Ovary (tissue), 9 donors: ENCODE results near the gene GPSM3. TPM values are rescaled to one million over a fixed set of nuclear protein-coding genes. Genes with fewer than 3 reads are reported as not detected.

ENCODE experiments used
- DNase-seq, 5 donors: peaks; one replicate each; pipeline ENCODE4 v3.0.0-alpha.2; 2019 to 2020
- H3K27ac ChIP-seq, 2 donors: fragments of 200-600 bp; one replicate each; pipeline versions ENCODE4 v1.5.1 to v1.8.0; 2019 to 2022
- H3K27me3 ChIP-seq: fragments of 200-600 bp; one replicate; pipeline ENCODE4 v1.8.0; 2022
- H3K36me3 ChIP-seq: fragments of 200-600 bp; sonication (generic); one replicate; pipeline ENCODE4 v1.5.1; 2019
- H3K4me1 ChIP-seq: one replicate; pipeline ENCODE4 v1.8.1; 2013; ENCODE audit warnings: mild to moderate bottlenecking, moderate library complexity; ENCODE audit not compliant: insufficient read depth
- H3K4me3 ChIP-seq: fragments of 200-600 bp; sonication (generic); one replicate; pipeline ENCODE4 v1.5.1; 2017
- H3K9me3 ChIP-seq, 2 donors: fragments of 200-600 bp in 1 of 2; sonication (generic) in 1 of 2; one replicate each; pipeline versions ENCODE4 v1.5.1 to v1.8.1; 2013 to 2019; ENCODE audit warnings: mild to moderate bottlenecking in 1 of 2, moderate library complexity in 1 of 2
- CTCF ChIP-seq, 3 donors: fragments of 450-650 bp in 2 of 3; fragments of 200-600 bp in 1 of 3; IDR thresholded peaks; one replicate each; pipeline versions ENCODE4 v1.5.1 to v1.8.0; 2016 to 2022; ENCODE audit warnings: antibody characterized with exemption in 3 of 3, mild to moderate bottlenecking in 1 of 3
- EP300 ChIP-seq: sonication (generic); formaldehyde crosslinking; IDR thresholded peaks from one replicate; pipeline ENCODE4 v1.6.1; 2017; ENCODE audit warnings: antibody characterized with exemption
- POLR2A ChIP-seq: fragments of 450-650 bp; IDR thresholded peaks from one replicate; pipeline ENCODE4 v1.6.1; 2017; ENCODE audit warnings: antibody characterized with exemption, mild to moderate bottlenecking, moderate library complexity
- WGBS, 3 donors: extraction: QIAGEN DNeasy Blood & Tissue Kit in 1 of 3; methylation state at CpG; one replicate each; pipeline versions ENCODE4 v1.1.5 to v1.1.7; 2013 to 2017; 5-methylcytosine and 5-hydroxymethylcytosine counted together
- intact Hi-C, 4 donors: fragments of 100-400 bp; cut with DNase I; formaldehyde crosslinking; loops; one replicate each; pipeline versions ENCODE4 v1.11.0 to v1.15.1; 2022 to 2023
- polyA plus RNA-seq, 2 donors: library from polyadenylated mRNA; stranded (reverse); fragments of 200-250 nt in 1 of 2; fragments of 350-450 nt in 1 of 2; fragmentation: Illumina TruSeq in 1 of 2; extraction: RNeasy Lipid Tissue Mini Kit (QIAGEN cat#74804) in 1 of 2; gene quantifications; one replicate each; pipeline ENCODE4 v1.2.3, GENCODE V29; 2013 to 2014
- total RNA-seq, 7 donors: library from RNA; depleted of rRNA in 2 of 7; stranded (reverse); fragments of >200 nt in 2 of 7; fragmentation: NEBNext Ultra II Directional in 3 of 7; extraction: Animal tissue kit (Norgen Biotek cat#: 25700) in 3 of 7; gene quantifications; one replicate each; pipeline versions ENCODE4 v1.1.0 to v1.2.4, GENCODE V29; 2016 to 2023
- donor health status: DM: no; HTN: no; CAD: no; lungs with moderate emphysema.
- donor health status: DM: no; HTN: no; CAD: no.
- donor health status: Bipolar disorder and iron deficiency.
- donor health status: DM: yes; HTN: yes; CAD: no.
- donor health status: DM: no; HTN: no; CAD: no.
- donor health status: DM: yes; HTN: yes; CAD: no.

Gene GPSM3
- total and polyA plus RNA-seq, 9 donors, result 3.1 to 8.7 (median 5.2) TPM

GRCh38 chr6:32168350-32168749 is 24.1 kb downstream of the GPSM3 start:
- intact Hi-C loops, result no loop called here
- Histone ChIP-seq H3K4me1 (no peaks in the 10 kb centered on the region), H3K36me3 (no peaks in the 10 kb centered on the region), H3K4me3 (no peak overlapping the region), H3K27me3 (no peaks in the 10 kb centered on the region), H3K27ac (no peak overlapping the region), H3K9me3 (no peaks in the 10 kb centered on the region)
- 59 to 67% (median 59%) methylated on average over 2 of the region's 2 CpGs for WGBS, 3 donors
- no peak for TF ChIP-seq EP300
- TF ChIP-seq CTCF (IDR thresholded peaks at IDR 0.05), result no peak
- TF ChIP-seq POLR2A, result no peak
- peak in 1 of 5 donors; percentile 34 for DNase-seq

GRCh38 chr6:32167761-32168262 is 24.6 kb downstream of the GPSM3 start:
- Histone ChIP-seq H3K4me1 (no peaks in the 10 kb centered on the region), H3K27me3 (no peaks in the 10 kb centered on the region), H3K4me3 (no peak overlapping the region), H3K27ac (no peak overlapping the region), H3K36me3 (no peaks in the 10 kb centered on the region), H3K9me3 (no peaks in the 10 kb centered on the region)
- WGBS, 3 donors, result 44 to 63% (median 46%) methylated on average over 6 of the region's 6 CpGs
- TF ChIP-seq EP300, result no peak
- TF ChIP-seq CTCF (IDR thresholded peaks at IDR 0.05), result no peak
- no peak for TF ChIP-seq POLR2A
- intact Hi-C loops, result no loop called here
- peak in 1 of 5 donors; percentile 20 for DNase-seq

- Histone ChIP-seq H3K27me3 (no peaks in the 10 kb centered on the region), H3K36me3 (no peaks in the 10 kb centered on the region), H3K9me3 (no peaks in the 10 kb centered on the region), H3K4me3 (no peak overlapping the region), H3K4me1 (no peaks in the 10 kb centered on the region), H3K27ac (no peak overlapping the region)
- intact Hi-C loops, result no loop called here
- peak in 1 of 5 donors; percentile 37 for DNase-seq
- no peak for TF ChIP-seq CTCF (IDR thresholded peaks at IDR 0.05)
- TF ChIP-seq EP300, result no peak
- TF ChIP-seq POLR2A, result no peak
- WGBS, 3 donors, result 79 to 82% (median 80%) methylated on average over 32 of the region's 32 CpGs
These were observed 25.2 kb downstream of the GPSM3 start for GRCh38 chr6:32167154-32167760.

DNA sequence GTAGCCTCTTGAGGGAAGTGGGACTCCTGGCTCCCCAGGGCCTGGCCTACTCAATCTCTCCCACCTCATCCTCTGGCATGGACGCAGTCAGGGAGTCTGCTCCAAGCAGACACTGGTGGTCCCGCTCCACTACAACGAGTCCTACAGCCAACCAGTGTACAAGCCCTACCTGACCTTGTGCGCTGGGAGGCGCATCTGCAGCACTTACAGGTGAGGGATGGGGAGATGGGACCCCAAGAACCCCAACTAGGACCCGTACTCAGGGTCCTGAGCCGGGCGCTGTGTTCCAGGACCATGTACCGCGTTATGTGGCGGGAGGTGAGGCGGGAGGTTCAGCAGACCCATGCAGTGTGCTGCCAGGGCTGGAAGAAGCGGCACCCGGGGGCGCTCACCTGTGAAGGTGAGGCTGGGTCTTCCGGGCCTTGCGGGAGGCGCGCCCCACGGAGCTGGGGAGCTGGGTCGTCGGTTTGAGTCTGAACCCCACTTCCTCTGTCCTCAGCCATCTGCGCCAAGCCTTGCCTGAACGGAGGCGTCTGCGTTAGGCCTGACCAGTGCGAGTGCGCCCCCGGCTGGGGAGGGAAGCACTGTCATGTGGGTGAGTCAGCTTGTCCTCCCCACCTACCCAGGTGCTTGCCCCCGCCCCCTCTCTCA is 25.9 kb downstream of the GPSM3 start:
- H3K4me3 ChIP-seq, result no peak overlapping the region
- no peaks in the 10 kb centered on the region for H3K27me3 ChIP-seq
- 70 to 73% (median 73%) methylated on average over 30 of the region's 30 CpGs for WGBS, 3 donors
- no peak overlapping the region for H3K27ac ChIP-seq
- no peaks in the 10 kb centered on the region for H3K36me3 ChIP-seq
- H3K4me1 ChIP-seq, result no peaks in the 10 kb centered on the region
- intact Hi-C loops, result no loop called here
- H3K9me3 ChIP-seq, result no peaks in the 10 kb centered on the region
- DNase-seq, result peak in 3 of 5 donors; percentile 17 to 54 (median 45)
- TF ChIP-seq CTCF (IDR thresholded peaks at IDR 0.05), result no peak
- no peak for TF ChIP-seq EP300
- no peak for TF ChIP-seq POLR2A
